ENCODE data around the gene KHDRBS2. TPM values are rescaled to one million over a fixed set of nuclear protein-coding genes. Genes with fewer than 3 reads are reported as not detected.

KHDRBS2 gene
- total and polyA plus RNA-seq, 2 of the 4 experiments (the other 2 are of a cell fraction), result not detected

DNA sequence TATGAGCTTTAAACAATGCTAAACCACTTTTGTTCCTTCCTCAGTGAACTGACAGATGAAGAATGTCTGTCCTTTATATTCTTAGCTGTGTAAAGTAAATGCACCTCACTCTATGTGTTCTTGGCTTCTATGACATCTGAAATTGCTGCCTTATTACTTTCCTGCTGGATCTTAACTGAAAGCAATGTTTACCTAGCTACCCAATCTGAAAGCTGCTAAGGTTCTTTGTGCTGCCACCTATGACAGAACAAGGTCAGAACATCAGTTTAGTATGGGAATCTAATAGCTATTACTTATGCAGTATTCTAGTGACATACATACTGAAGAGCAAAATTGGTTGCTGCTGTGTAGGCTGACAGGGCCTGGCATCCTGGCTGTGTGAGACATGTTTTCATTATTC is 444.1 kb downstream of the KHDRBS2 start:
- TF ChIP-seq RCOR1 (IDR thresholded peaks at IDR 0.05; ENCODE audit: insufficient replicate concordance, low read length) (no peak), MXI1 (IDR thresholded peaks at IDR 0.05; ENCODE audit: borderline replicate concordance, low read depth, low read length) (no peak), POLR2A (IDR thresholded peaks at IDR 0.05; ENCODE audit: low read depth, low read length) (no peak), SMC3 (IDR thresholded peaks at IDR 0.05; ENCODE audit: low read depth, low read length) (no peak)
- TF ChIP-seq, protein P1, sequence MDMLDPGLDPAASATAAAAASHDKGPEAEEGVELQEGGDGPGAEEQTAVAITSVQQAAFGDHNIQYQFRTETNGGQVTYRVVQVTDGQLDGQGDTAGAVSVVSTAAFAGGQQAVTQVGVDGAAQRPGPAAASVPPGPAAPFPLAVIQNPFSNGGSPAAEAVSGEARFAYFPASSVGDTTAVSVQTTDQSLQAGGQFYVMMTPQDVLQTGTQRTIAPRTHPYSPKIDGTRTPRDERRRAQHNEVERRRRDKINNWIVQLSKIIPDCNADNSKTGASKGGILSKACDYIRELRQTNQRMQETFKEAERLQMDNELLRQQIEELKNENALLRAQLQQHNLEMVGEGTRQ (IDR thresholded peaks at IDR 0.05; ENCODE audit: low read depth, low read length), result no peak
- POLR2A ChIA-PET (ENCODE audit: unreplicated experiment), result no interaction called here
- Histone ChIP-seq H3K79me1 (ENCODE audit: low read depth in 1 of 2, low read length in 2 of 2) (no peaks in the 10 kb centered on the region), H3K4me2 (ENCODE audit: low read depth, low read length) (no peak overlapping the region), H3K14ac (replicated peaks; ENCODE audit: low read depth, low read length) (no peak overlapping the region), H3K56ac (ENCODE audit: extremely low read depth, insufficient read depth, low read length) (no peak overlapping the region), H2BK120ac (ENCODE audit: low read depth, low read length) (no peak overlapping the region), H3K4ac (ENCODE audit: low read depth, low read length) (no peak overlapping the region), H3K27me3 (ENCODE audit: control insufficient read depth, insufficient read depth, low read length) (no peaks in the 10 kb centered on the region), H4K91ac (ENCODE audit: insufficient read depth, low read depth, low read length) (no peak overlapping the region), H2BK15ac (ENCODE audit: low read depth, low read length) (no peak overlapping the region), H4K20me1 (ENCODE audit: insufficient read depth, low read length) (no peaks in the 10 kb centered on the region), H3K23ac (ENCODE audit: low read depth, low read length) (no peak overlapping the region), H3K18ac (ENCODE audit: low read depth, low read length) (no peak overlapping the region), H3K4me3 (ENCODE audit: insufficient read depth, low read depth, low read length) (no peak overlapping the region), H4K8ac (ENCODE audit: low read depth in 2 of 2, low read length in 2 of 2) (no peak overlapping the region), H2AFZ (replicated peaks; ENCODE audit: low read length, poor library complexity) (no peak overlapping the region), H4K5ac (ENCODE audit: low read depth, low read length) (no peak overlapping the region), H3K4me1 (ENCODE audit: control insufficient read depth, insufficient read depth, low read length) (no peaks in the 10 kb centered on the region), H3K9me1 (ENCODE audit: insufficient read depth, low read length) (no peaks in the 10 kb centered on the region), H3K27ac (ENCODE audit: insufficient read depth, low read length) (no peak overlapping the region), H2BK5ac (ENCODE audit: low read depth, low read length, poor library complexity, severe bottlenecking) (no peak overlapping the region), H2AK9ac (replicated peaks; ENCODE audit: low read depth, low read length, poor library complexity) (no peak overlapping the region), H3K9me3 (ENCODE audit: control insufficient read depth, insufficient read depth, low read length) (no peaks in the 10 kb centered on the region; the same call in 1 of the 2 replicates), H3K9ac (ENCODE audit: low read depth, low read length) (no peak overlapping the region), H2BK20ac (ENCODE audit: low read depth, low read length) (no peak overlapping the region), H2AK5ac (ENCODE audit: low read depth, low read length) (no peak overlapping the region), H3K36me3 (ENCODE audit: control insufficient read depth, insufficient read depth, low read length) (no peaks in the 10 kb centered on the region)
- CTCF ChIA-PET, result no interaction called here
- ATAC-seq (ENCODE audit: low read depth) (no peak), DNase-seq (no peak)
- BruUV-seq (replicated peaks), result no TSS peak
- dilution Hi-C loops (cut with HindIII; ENCODE audit: low sequenced_read_pairs, unreplicated experiment) (no loop called here), in situ Hi-C loops (cut with MboI; ENCODE audit: low sequenced_read_pairs) (no loop called here), intact Hi-C loops (cut with micrococcal nuclease) (no loop called here)

Measured in IMR-90 (cell line).